ENCODE results near the gene ZNHIT1. TPM values are rescaled to one million over a fixed set of nuclear protein-coding genes. Genes with fewer than 3 reads are reported as not detected.

Gene ZNHIT1
- polyA plus RNA-seq, 1 experiment = 49.2 TPM

DNA sequence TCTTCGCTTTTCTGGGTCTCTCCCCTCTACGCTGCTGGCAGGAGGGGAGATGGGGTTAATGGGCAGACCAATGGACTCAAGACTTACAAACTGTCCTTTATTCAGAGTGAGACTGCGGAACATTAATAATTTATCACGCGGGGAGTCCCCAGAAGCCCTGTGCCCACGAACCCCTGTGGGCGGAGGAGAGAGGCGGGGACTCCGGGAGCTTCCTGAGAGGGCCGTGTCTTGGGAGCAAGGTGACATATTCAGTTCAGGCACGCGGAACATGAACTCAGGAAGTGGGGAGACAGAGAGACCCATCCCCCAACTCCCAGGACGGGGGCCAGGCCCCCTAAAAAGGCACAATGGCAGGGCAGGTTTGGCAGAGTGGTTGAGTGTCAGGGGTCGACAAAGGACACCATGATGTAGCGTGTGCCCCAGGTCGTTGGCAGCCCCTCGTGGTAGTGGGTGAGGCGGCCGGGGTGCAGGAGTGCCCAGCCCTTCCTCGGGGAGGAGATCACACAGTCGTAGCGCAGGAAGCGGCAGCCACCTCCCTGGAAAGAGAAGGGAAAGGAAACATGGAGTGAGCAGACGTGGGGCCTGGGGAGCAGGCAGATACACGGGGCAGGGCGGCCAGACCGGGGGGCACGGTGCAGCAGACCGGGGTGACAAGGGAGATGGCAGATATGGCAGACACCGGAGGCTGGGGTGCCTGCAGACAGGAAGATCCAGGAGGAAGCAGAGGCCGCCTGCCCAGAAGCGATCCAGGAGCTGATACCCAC lies 11.9 kb upstream of the ZNHIT1 start:
- POLR2A ChIA-PET = interaction anchor here (0.7 kb wide), 1 partner anchor 50 kb away, joined by 4 read pairs; no protein-coding TSS in a partner anchor
- Histone ChIP-seq H3K36me3 (ENCODE audit: control insufficient read depth, insufficient read depth, low read length) (peaks cover 18% of the 10 kb centered on the region), H3K4me3 (ENCODE audit: low read depth, low read length) (no peak overlapping the region), H3K27me3 (ENCODE audit: control insufficient read depth, insufficient read depth, low read length) (peaks cover 11% of the 10 kb centered on the region)
- TF ChIP-seq, protein P1, sequence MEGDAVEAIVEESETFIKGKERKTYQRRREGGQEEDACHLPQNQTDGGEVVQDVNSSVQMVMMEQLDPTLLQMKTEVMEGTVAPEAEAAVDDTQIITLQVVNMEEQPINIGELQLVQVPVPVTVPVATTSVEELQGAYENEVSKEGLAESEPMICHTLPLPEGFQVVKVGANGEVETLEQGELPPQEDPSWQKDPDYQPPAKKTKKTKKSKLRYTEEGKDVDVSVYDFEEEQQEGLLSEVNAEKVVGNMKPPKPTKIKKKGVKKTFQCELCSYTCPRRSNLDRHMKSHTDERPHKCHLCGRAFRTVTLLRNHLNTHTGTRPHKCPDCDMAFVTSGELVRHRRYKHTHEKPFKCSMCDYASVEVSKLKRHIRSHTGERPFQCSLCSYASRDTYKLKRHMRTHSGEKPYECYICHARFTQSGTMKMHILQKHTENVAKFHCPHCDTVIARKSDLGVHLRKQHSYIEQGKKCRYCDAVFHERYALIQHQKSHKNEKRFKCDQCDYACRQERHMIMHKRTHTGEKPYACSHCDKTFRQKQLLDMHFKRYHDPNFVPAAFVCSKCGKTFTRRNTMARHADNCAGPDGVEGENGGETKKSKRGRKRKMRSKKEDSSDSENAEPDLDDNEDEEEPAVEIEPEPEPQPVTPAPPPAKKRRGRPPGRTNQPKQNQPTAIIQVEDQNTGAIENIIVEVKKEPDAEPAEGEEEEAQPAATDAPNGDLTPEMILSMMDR (IDR thresholded peaks at IDR 0.05; ENCODE audit: insufficient read depth, low read depth, low read length) = no peak
- CTCF ChIA-PET = interaction anchor here (1.1 to 5.1 kb wide), 2 partner anchors 13 to 62 kb away, joined by 4 to 35 read pairs; no protein-coding TSS in a partner anchor
- no peak for DNase-seq (ENCODE audit: low read depth)

DNA sequence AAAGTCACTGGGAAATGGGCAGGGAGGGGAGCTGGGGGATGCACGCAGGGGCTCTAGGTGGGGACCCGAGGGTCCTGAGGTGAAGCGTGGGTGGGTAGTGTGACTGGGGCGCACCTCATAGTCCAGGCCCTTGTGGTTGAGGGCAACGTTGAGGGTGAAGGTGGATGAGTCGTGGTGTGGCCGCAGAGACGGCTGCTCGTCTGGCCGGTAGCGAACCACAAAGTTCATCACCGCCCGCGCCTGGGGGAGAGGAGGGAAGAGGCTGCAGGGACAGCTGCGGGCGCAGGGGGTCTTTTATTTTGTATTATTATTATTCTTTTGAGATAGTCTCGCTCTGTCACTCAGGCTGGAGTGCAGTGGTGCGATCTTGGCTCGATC lies 11.3 kb upstream of the ZNHIT1 start:
- Histone ChIP-seq H3K27me3 (ENCODE audit: control insufficient read depth, insufficient read depth, low read length) (peaks cover 9% of the 10 kb centered on the region), H3K4me3 (ENCODE audit: low read depth, low read length) (no peak overlapping the region), H3K36me3 (ENCODE audit: control insufficient read depth, insufficient read depth, low read length) (peaks cover 23% of the 10 kb centered on the region)
- POLR2A ChIA-PET = interaction anchor here (0.7 kb wide), 1 partner anchor 50 kb away, joined by 4 read pairs; no protein-coding TSS in a partner anchor
- TF ChIP-seq, protein P1 (IDR thresholded peaks at IDR 0.05; ENCODE audit: insufficient read depth, low read depth, low read length) = no peak
- CTCF ChIA-PET = interaction anchor here (5.1 kb wide), 1 partner anchor 13 kb away, joined by 35 read pairs; no protein-coding TSS in a partner anchor
- no peak for DNase-seq (ENCODE audit: low read depth)

DNA sequence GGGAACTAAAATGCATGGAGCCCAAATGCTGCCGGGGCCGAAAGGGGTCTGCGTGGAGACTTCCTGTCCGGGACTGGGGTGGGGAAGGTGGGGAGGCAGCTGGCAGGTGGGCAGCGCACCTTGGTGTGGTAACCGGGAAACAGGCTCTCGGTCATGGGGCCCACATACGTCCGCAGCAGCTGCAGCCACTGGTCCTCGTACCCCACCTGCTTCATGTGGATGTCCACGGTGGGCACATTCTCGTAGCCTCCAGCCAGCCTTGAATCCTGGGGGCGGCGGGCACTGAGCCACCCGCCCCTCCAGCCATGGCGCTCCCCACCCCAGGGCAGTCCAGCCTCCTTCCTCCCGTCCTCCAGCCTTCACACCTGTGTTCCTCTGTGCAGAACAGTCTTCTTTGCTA lies 10.5 kb upstream of the ZNHIT1 start:
- Histone ChIP-seq H3K4me3 (ENCODE audit: low read depth, low read length) (no peak overlapping the region), H3K36me3 (ENCODE audit: control insufficient read depth, insufficient read depth, low read length) (peaks cover 29% of the 10 kb centered on the region), H3K27me3 (ENCODE audit: control insufficient read depth, insufficient read depth, low read length) (peaks cover 3% of the 10 kb centered on the region)
- TF ChIP-seq, protein P1 (IDR thresholded peaks at IDR 0.05; ENCODE audit: insufficient read depth, low read depth, low read length) = no peak
- ChIA-PET CTCF (interaction anchor here (0.8 to 1.1 kb wide), 2 partner anchors 14 to 15 kb away, joined by 4 to 5 read pairs; no protein-coding TSS in a partner anchor), POLR2A (no interaction called here)
- no peak for DNase-seq (ENCODE audit: low read depth)

DNA sequence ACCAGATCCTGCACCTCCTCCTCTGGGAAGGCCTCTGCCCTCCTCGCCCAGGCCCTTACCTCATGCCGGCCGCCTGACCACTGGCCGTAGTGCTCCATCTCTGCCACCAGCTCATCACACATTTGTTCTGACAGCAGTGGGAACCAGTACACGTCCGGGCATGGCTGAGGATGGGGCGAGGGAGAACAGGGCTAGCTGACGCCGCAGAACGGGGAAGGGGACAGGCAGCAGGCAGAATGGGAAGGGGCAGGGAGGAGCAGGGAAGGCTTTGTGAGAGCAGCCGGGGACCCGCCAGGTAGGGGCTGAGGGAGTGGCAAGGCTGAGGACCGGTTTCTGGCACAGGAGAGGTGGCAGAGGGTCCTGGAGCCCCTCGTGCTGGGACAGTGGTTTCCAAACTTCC lies 9.2 kb upstream of the ZNHIT1 start:
- H3K27me3 ChIP-seq (ENCODE audit: control insufficient read depth, insufficient read depth, low read length) = no peaks in the 10 kb centered on the region
- no peak overlapping the region for H3K4me3 ChIP-seq (ENCODE audit: low read depth, low read length)
- ChIA-PET CTCF (interaction anchor here (1.1 to 1.3 kb wide), 2 partner anchors 16 to 315 kb away, joined by 4 read pairs; no protein-coding TSS in a partner anchor), POLR2A (no interaction called here)
- no peak for DNase-seq (ENCODE audit: low read depth)
- peaks cover 32% of the 10 kb centered on the region for H3K36me3 ChIP-seq (ENCODE audit: control insufficient read depth, insufficient read depth, low read length)
- TF ChIP-seq, protein P1 (IDR thresholded peaks at IDR 0.05; ENCODE audit: insufficient read depth, low read depth, low read length) = no peak

DNA sequence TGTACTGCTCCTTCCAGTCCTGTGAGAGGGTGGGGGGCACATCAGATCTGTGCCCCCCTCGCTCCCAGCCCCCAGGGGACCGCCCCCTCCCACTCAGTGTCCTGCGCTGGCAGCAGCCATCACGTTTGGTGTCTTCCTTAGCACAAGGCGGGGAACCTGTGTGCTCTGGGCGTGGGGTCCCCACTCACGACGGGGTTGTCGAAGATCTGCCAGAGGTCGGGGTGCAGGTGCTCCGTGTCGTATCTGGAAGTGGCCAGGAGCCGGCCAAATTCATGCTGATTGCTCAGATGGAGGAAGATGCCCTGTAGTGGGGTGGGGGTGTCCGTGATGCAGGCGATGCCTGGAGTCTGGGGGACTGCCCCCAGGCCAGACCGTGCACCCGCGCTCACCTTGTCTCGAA lies 7.8 kb upstream of the ZNHIT1 start:
- Histone ChIP-seq H3K27me3 (ENCODE audit: control insufficient read depth, insufficient read depth, low read length) (no peaks in the 10 kb centered on the region), H3K4me3 (ENCODE audit: low read depth, low read length) (no peak overlapping the region), H3K36me3 (ENCODE audit: control insufficient read depth, insufficient read depth, low read length) (peaks cover 32% of the 10 kb centered on the region)
- TF ChIP-seq, protein P1 (IDR thresholded peaks at IDR 0.05; ENCODE audit: insufficient read depth, low read depth, low read length) = no peak
- CTCF ChIA-PET = interaction anchor here (1.1 to 1.4 kb wide), 2 partner anchors 18 to 34 kb away, joined by 3 to 4 read pairs; no protein-coding TSS in a partner anchor
- POLR2A ChIA-PET = no interaction called here
- no peak for DNase-seq (ENCODE audit: low read depth)
